Activated CD8-positive, alpha-beta memory T cell treated with anti-CD3 and anti-CD28 coated beads for 48 hours (primary cell): ENCODE results near the gene LRRC4B.

Source experiments
- DNase-seq, 3 experiments: peaks; one replicate each; pipeline ENCODE4 v3.0.0-alpha.2; 2020; ENCODE audit warnings: low read depth in 2 of 3, low spot score in 2 of 3

LRRC4B gene

DNA sequence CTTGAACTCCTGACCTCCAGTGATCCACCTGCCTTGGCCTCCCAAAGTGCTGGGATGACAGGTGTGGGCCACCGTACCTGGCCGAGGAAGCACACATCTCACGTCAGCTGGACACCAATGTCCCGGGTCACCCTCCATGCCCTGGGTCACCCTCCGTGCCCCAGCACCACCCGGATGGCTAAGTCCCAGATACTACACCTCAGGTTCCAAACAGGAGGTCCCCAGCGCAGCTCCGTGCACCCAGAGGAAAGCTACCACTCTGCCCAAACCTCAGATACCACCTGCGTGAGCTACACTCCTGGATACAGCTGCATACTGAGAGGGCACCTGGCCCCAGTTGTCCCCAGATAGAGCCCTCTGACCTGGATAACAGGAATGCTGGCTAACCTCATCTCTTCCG lies 14.0 kb downstream of the LRRC4B start:
- DNase-seq: no peak

- no peak for DNase-seq
Observed at GRCh38 chr19:50553134-50553703, 15.0 kb downstream of the LRRC4B start.

GRCh38 chr19:50552540-50552939 lies 15.7 kb downstream of the LRRC4B start:
- no peak for DNase-seq

DNA sequence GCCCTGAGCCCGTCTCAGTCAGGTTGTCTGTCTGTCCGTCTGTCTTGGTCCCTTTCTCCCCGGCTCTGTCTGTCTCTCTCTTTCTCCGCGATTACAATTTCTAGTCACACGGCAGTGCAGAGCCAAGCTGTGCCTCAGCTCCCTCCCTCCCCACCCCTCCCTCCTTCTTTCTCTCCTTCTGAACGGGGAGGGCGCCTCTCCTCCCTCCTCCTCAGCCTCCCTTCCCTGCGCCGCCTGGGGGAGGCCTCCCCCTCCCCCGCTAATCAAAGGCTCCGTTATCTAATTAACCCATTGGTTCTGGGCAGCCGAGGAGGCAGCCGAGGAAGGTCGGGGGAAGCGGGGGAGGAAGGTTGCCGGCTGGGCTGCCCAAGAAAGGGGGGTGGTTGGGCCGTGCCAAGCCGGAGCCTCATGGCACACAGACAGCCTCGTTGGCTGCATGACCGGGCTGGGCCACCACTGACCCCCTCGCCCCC lies 16.5 kb downstream of the LRRC4B start:
- DNase-seq: no peak

- DNase-seq: no peak
Observed at GRCh38 chr19:50551034-50551714, 17.1 kb downstream of the LRRC4B start.

DNA sequence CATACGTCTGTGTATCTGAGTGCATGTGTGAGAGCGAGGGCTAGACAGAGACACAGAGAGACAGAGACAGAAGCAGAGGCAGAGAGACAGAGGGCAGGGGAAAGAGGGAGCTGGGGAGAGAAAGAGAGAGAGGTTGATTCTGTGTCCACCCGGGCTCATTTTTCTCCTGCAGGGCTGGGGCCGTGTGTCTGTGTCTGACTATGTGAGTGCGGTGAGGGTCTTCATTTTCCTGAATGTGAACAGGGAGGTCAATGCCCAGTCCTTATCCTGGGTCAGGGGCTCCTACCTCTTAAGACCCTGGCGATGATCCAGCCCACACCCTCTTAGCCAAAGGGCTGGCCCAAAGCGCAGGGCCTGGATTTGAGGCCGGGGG lies 17.7 kb downstream of the LRRC4B start:
- DNase-seq: no peak

- DNase-seq: no peak
Observed at GRCh38 chr19:50549927-50550593, 18.2 kb downstream of the LRRC4B start.

DNA sequence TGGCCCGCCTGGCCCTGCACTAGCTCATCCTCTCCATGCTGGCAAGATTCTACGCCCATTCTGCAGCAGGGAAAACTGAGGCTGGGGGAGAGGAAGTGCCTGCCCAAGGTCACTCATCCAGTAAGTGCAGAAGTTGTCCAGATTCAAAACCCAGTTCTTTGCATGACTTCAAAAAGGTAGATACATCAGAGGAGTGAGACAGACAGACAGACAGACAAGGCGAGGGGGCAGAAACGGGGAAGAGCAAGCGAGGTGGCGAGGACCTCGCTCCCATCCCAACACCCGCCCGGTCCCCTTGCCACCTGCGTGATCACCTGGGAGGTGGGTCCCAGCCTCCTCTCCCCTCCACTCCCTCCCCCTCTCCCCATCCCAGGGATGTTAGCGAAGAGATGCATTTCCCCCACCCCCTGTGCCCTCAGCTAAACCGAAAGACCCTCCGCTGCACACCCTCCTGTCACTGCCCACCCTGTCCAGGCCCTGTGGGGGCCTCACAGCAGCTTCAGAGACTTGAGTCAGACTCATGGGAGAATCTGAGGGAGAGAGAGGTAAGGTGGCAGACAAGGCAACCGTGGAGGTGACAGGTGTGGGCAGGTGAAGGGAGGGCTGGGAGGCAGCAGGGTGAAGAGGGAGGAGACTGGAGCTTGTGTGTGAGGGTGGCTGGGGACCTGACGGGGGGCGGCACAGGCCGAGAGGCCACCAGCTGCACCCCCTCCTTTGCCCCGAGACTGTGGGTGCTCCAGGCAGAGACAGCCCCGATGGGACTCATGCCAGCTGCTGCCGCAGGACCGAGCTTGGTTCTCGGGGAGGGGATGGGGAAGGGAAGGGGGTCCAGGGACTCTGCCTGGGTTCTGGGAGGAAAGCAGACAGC lies 18.9 kb downstream of the LRRC4B start:
- no peak for DNase-seq

GRCh38 chr19:50548191-50549058 lies 19.8 kb downstream of the LRRC4B start:
- no peak for DNase-seq

GRCh38 chr19:50547385-50548190 lies 20.6 kb downstream of the LRRC4B start:
- no peak for DNase-seq

DNA sequence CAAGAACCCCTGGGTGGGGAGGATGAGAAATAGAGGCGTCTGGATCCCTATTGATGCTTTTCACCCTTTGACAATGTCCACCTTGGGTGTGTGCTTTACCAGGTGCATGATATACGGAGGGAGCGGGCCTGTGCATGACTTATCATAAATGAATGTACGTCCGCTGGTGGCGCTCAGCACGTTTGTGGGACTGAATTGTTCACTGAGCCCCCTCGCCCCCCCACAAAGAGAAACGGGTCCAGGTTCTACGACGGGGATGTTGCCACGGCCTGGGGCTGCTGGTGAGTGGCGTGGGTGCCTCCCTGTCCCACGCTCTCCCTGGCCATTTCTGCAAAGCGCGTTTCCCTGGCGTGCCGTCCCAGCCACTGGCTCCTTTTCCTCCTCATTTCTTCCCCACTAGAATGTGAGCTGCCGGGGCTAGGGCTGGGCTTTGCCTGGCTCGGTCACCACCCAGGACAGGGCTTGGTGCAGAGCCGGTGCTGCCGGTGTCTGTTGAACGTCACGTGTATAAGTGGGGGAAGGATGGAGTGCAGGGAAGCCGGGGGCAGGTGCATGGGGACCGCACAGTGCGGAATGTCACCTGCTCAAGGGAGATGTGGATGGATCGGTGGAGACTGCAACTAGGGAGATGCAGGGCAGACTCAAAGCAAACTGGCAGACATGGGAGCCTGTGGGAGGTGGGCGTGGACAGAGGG lies 21.6 kb downstream of the LRRC4B start:
- DNase-seq: no peak

- DNase-seq: no peak
Observed at GRCh38 chr19:50542943-50543342, 25.3 kb downstream of the LRRC4B start.

DNA sequence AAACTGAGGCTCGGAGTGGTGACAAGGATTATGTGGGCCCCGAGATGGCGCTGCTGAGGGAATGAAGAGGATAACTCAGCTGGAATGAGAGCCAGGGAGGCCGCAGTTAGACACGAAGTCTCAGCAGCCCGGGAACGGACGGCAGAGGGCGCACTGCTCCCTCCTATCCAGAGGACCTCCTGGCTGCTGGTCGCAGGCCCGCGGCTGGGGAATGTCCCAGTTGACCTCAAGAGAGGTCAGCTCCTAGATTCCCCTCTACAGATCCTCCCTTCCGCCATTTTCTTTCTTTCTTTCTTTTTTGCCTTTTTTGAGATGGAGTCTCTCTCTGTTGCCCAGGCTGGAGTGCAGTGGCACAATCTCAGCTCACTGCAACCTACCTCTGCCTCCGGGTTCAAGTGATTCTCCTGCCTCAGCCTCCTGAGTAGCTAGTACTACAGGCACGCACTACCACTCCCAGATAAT lies 30.4 kb downstream of the LRRC4B start:
- peak in 2 of 3 experiments; percentile 31 to 62 for DNase-seq

GRCh38 chr19:50537306-50537685 lies 30.9 kb downstream of the LRRC4B start:
- DNase-seq: no peak

- DNase-seq: no peak
Observed at GRCh38 chr19:50536662-50537305, 31.5 kb downstream of the LRRC4B start.

DNA sequence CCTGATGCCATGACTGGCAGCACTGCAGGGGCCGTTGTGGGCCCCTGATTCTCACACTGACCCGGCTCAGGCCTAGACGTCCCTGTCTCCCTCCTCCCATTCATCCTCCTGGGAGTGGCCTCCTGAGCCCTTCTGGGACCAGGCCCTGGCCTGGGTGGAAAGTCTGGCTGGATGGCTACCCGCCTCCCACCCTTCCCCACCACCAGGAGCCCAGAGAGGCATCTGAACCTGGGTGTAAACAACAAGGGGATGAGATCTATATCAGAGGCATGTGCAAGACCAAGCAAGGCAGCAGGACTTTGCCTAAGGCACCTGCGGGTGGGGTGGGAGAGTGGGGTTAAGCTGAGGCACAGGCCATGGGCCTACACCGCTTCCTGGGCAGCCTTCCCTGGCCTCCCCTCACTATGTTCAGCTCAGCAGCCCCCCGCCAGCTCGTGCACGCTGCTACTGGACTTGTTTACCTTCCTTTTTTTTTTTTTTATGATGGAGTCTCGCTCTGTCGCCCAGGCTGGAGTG lies 32.5 kb downstream of the LRRC4B start:
- no peak for DNase-seq

- no peak for DNase-seq
Observed at GRCh38 chr19:50534478-50534877, 33.8 kb downstream of the LRRC4B start.

GRCh38 chr19:50532952-50533351 lies 35.3 kb downstream of the LRRC4B start:
- DNase-seq: no peak
